Coronary artery (tissue), 2 donors: ENCODE data around the gene TERT.
"Not testable (repeated sequence)": the region's sequence is repeated elsewhere in the genome, so short reads cannot be mapped to it uniquely, and the experiment has no call there.

Experiments
- DNase-seq: peaks from one replicate; pipeline ENCODE4 v3.0.0-alpha.2; 2017; ENCODE audit warnings: low spot score
- H3K27ac ChIP-seq, 2 donors: fragments of 200-600 bp; sonication (generic); one replicate each; pipeline ENCODE4 v1.5.1; 2016 to 2019
- H3K4me3 ChIP-seq: fragments of 200-600 bp; sonication (generic); 2 replicates; pipeline ENCODE4 v1.5.1; 2016; ENCODE audit warnings: mild to moderate bottlenecking, moderate library complexity
- TF ChIP-seq, protein P1 (sequence below): fragments of 200-600 bp; sonication (generic); IDR thresholded peaks from one replicate; pipeline ENCODE4 v1.5.1; 2019; ENCODE audit warnings: antibody characterized with exemption

The TERT gene

GRCh38 chr5:1329111-1329579, 34.3 kb upstream of the TERT start:
- Histone ChIP-seq H3K27ac (no peak overlapping the region), H3K4me3 (no peak overlapping the region)
- no peak for DNase-seq
- TF ChIP-seq, protein P1, sequence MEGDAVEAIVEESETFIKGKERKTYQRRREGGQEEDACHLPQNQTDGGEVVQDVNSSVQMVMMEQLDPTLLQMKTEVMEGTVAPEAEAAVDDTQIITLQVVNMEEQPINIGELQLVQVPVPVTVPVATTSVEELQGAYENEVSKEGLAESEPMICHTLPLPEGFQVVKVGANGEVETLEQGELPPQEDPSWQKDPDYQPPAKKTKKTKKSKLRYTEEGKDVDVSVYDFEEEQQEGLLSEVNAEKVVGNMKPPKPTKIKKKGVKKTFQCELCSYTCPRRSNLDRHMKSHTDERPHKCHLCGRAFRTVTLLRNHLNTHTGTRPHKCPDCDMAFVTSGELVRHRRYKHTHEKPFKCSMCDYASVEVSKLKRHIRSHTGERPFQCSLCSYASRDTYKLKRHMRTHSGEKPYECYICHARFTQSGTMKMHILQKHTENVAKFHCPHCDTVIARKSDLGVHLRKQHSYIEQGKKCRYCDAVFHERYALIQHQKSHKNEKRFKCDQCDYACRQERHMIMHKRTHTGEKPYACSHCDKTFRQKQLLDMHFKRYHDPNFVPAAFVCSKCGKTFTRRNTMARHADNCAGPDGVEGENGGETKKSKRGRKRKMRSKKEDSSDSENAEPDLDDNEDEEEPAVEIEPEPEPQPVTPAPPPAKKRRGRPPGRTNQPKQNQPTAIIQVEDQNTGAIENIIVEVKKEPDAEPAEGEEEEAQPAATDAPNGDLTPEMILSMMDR = no peak

GRCh38 chr5:1328237-1329110, 33.6 kb upstream of the TERT start:
- DNase-seq, H3K4me3 ChIP-seq: not testable (repeated sequence)
- H3K27ac ChIP-seq = peak overlapping the region in 1 of 2 donors; percentile 75

- H3K4me3 ChIP-seq, DNase-seq: not testable (repeated sequence)
- peak overlapping the region in 1 of 2 donors; percentile 71 for H3K27ac ChIP-seq
Observed at GRCh38 chr5:1326901-1327756, 32.3 kb upstream of the TERT start.

DNA sequence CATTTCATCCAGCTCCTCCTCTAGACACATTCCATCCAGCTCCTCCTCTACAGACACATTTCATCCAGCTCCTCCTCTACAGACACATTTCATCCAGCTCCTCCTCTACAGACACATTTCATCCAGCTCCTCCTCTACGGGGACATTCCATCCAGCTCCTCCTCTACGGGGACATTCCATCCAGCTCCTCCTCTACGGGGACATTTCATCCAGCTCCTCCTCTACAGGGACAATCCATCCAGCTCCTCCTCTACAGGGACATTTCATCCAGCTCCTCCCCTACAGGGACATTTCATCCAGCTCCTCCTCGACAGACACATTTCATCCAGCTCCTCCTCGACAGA, 31.6 kb upstream of the TERT start:
- DNase-seq, H3K4me3 ChIP-seq: not testable (repeated sequence)
- peak overlapping the region in 1 of 2 donors; percentile 71 for H3K27ac ChIP-seq

DNA sequence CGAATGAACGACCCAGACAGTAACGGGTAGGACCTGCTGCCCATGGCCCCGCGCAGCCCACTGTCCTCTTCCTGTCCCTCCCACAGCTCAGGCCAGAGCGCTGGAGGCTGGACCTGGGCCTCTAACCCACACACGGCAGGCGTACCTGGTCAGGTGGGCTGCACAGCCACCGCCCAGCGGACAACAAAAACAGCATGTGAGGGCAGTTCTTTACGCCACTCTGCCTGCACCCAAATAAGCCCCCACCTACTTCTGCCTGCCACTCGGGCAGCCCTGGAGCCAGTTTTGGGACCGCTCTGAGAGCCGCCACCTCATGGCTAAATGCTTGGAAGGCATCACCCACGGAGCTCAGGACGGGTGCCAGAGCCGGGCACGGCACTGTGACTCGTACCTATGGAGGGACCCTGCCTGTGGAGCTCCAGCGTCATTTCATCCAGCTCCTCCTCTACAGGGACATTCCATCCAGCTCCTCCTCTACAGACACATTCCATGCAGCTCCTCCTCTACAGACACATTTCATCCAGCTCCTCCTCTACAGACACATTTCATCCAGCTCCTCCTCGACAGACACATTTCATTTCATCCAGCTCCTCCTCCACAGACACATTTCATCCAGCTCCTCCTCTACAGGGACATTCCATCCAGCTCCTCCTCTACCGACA, 31.1 kb upstream of the TERT start:
- DNase-seq = peak; percentile 66
- H3K4me3 ChIP-seq = no peak overlapping the region
- no peak overlapping the region for H3K27ac ChIP-seq
- TF ChIP-seq, protein P1 = no peak

GRCh38 chr5:1325191-1325741, 30.4 kb upstream of the TERT start:
- no peak overlapping the region for H3K27ac ChIP-seq
- TF ChIP-seq, protein P1 = no peak
- H3K4me3 ChIP-seq = no peak overlapping the region
- peak; percentile 50 for DNase-seq

DNA sequence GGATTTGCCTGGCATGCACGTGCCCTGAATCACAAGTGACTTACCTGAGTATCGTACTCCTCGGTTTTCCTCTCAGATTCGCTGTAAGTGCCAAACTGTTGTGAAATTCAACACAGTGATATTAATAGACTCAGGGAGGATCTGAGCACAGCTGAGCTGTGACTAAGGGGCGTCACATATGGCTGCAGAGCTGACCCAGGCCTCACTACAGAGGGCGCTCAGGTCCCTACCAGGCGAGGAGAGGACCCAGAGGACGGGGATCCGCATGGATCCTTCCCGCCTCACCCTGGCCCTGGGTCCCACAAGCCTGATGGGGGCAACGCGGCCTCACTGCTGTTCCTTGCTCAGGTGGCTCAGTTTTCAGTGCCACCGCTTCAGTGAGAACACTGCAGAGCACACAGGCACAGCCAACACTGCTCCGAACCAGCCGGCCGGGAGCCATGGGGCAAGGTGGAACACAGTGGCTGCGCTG, 29.9 kb upstream of the TERT start:
- peak; percentile 68 for DNase-seq
- H3K27ac ChIP-seq = no peak overlapping the region
- no peak overlapping the region for H3K4me3 ChIP-seq
- TF ChIP-seq, protein P1 = no peak

- no peak overlapping the region for H3K27ac ChIP-seq
- TF ChIP-seq, protein P1 = no peak
- H3K4me3 ChIP-seq = no peak overlapping the region
- DNase-seq = peak; percentile 59
Observed at GRCh38 chr5:1324301-1324700, 29.4 kb upstream of the TERT start.
